Astrocyte (in vitro differentiated cells and primary cell): ENCODE measurements around the gene ADNP2.

ENCODE experiments used
- EZH2 ChIP-seq: IDR thresholded peaks from 2 replicates; pipeline ENCODE4 v1.6.1; 2012; ENCODE audit warnings: mild to moderate bottlenecking, low read length, inconsistent platforms; ENCODE audit not compliant: insufficient read depth
- TF ChIP-seq, protein P1 (sequence below): IDR thresholded peaks from 2 replicates; pipeline ENCODE4 v1.5.1; 2011; ENCODE audit warnings: low read depth, mild to moderate bottlenecking, inconsistent platforms, low read length, moderate library complexity; ENCODE audit not compliant: insufficient read depth

DNA sequence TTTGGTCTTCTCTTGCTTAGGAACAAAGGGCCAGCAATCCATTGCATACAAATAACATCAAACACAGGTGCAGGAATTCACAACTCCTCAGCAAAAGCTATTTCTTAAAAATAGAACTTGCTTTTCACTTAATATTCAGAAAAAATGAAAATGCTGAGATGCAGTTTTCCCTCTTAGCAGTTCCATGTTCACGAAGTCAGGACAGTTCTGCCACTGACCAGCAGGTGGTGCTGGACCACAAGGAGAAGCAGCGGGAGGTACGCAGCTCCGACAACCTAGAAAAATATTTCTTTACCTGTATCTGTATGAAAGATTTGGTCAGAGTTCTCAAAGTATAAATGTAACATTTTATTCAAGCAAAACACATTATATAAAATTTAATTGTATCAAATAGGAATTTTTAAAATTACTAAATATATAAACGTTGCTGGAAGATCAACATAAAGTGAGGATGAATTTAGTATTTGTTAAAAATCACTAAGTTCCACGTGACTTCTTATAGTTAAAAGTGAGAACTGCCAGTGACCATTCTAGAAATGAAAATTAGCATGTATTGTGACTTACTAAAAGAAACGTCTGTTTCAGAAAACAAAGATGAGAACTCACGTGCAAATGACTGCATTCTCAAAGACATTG, 48.8 kb downstream of the ADNP2 start:
- no peak for TF ChIP-seq EZH2
- TF ChIP-seq, protein P1, sequence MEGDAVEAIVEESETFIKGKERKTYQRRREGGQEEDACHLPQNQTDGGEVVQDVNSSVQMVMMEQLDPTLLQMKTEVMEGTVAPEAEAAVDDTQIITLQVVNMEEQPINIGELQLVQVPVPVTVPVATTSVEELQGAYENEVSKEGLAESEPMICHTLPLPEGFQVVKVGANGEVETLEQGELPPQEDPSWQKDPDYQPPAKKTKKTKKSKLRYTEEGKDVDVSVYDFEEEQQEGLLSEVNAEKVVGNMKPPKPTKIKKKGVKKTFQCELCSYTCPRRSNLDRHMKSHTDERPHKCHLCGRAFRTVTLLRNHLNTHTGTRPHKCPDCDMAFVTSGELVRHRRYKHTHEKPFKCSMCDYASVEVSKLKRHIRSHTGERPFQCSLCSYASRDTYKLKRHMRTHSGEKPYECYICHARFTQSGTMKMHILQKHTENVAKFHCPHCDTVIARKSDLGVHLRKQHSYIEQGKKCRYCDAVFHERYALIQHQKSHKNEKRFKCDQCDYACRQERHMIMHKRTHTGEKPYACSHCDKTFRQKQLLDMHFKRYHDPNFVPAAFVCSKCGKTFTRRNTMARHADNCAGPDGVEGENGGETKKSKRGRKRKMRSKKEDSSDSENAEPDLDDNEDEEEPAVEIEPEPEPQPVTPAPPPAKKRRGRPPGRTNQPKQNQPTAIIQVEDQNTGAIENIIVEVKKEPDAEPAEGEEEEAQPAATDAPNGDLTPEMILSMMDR, result peak; percentile 99
